Measurements from ENCODE around the gene EHF.
"Not testable (repeated sequence)": the region's sequence is repeated elsewhere in the genome, so short reads cannot be mapped to it uniquely, and the experiment has no call there.

The EHF gene

GRCh38 chr11:34620820-34621792 is at the start of gene EHF:
Gene EHF, plus strand, starts transcription at chr11:34621093. Its CDS starts 21,538 bp downstream, at chr11:34642631.
- DNase-seq, result no peak

DNA sequence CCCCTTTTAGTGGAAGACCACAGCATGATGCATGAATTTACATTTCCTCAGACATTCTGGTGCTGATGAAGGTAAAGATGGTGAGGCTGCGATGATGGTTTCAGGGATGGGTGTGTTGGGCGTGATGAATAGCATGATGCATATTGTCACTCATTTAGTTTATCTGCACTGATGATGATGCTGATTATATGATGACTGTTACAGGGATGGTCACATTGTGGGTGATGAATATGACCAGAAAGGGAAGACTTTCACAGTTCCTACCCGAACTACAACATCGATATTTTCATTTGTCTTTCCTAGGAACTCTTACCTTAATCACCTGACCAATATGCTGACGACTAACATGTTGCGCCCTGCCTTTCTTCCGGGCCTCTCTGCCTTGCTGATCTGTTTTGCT is 47.4 kb upstream of the EHF start:
- no peak for DNase-seq

DNA sequence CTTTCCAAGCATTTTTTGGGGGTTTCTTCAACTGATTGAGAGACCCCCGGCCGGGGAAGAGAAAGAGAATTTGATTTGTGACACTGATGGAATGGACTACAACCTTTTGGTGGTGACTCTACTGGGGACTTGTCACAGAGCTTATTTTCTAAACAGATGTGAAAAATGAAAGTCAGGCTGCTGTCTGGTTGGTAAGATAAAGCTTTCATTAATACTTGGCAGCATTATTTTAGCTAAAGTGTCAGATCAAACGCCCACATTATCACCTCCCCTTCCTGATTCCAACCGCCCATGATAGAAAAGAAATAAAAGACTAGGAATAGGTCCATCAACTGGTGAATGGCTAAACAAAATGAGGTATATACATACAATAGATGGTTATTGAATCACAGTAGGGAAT is 45.6 kb upstream of the EHF start:
- DNase-seq, result no peak

GRCh38 chr11:34575671-34576070 is 45.2 kb upstream of the EHF start:
- no peak for DNase-seq

DNA sequence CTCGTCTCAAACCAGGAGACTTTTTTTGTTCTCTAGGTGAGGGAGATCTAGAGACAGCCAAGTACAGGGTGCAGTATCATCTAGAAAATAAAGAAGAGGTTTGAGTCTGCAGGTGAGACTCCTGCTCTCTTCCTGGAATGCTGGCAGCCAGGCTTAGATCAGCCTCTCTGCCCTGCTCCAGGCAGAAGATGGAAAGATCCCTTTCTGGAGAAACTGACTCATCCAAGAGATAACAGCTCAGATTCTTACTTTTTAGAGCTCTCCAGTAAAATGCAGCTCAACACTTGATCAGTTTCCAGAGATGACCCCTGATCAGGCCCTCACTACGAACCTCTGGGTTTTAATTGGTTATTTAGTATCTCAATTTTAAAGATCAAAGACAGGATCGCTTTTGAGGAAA is 44.6 kb upstream of the EHF start:
- no peak for DNase-seq

DNA sequence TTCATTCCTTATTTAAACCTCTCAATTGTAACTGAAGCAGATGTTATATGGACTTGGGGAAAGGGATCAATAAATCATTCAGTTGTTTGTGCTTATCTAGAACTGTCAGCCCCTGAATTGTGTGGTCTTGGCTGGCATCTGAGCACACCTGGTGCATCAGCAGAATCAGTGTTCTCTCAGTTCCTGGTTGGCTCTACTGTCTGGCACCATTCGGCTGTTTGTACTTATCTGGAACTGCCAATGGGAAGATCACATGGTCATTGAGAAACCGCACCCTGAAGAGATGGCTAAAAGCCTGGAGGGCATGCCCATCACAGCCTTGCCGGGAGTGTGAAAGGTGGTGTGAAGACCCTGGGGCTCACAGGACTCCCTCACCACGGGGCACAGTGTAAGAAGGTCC is 37.1 kb upstream of the EHF start:
- no peak for DNase-seq

DNA sequence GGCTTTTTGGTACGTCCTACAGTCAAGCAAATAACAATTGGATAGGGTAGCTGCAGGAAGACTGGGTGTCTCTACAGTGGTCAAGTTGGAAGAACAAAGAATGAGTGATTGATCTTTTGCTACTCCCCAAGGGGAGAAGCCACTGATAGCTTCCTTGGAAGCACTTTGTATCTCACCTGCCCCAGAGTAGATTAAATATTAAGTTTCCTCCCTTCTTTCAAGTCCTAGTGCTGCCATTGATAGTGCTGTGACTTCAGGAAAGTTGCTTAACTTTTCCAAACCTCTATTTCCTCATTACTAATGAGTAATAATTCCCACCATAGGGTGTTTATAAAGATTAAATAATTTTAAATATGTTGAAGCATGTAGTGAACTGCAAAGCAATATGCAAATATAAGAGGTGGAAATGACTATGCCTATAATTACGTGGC is 35.6 kb upstream of the EHF start:
- no peak for DNase-seq

GRCh38 chr11:34585735-34586487 is 35.0 kb upstream of the EHF start:
- DNase-seq, result peak; percentile 90

DNA sequence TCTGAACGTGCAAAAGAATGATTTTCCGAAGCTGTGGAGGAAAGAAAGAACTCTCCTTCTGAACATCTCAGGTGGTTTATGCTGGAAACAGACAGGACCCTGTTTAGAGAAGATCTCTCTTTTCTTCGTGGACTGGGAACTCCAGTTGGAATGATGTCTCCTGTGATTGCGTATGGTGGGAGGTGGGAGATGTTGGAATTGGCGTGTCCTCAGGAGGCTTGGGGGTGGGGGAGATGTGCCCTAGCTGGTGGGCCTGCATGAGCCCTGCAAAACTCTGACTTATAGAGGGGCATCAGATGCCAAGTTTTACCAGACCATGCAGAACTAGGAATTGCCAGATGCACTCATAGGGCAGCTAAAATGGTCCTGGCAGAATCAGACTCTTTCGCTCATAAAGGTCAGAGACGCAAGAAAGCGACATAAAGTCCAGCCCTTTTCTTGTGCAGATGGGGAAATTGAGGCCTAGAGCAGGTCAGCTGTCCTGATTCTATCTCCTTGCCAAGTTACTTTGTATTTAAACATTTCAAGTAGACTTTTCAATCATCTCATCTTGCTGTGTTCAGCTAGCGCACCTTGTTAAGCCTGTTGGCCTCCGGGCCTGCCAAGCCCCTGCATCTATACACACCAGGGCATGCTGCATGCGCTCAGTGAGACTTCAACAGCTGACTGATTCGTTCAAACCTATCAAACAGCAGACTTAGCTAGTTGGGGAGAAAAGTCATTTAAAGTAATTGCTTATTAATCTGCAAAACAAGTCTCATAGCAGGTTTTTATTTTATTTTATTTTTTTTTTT is 34.2 kb upstream of the EHF start:
- no peak for DNase-seq

DNA sequence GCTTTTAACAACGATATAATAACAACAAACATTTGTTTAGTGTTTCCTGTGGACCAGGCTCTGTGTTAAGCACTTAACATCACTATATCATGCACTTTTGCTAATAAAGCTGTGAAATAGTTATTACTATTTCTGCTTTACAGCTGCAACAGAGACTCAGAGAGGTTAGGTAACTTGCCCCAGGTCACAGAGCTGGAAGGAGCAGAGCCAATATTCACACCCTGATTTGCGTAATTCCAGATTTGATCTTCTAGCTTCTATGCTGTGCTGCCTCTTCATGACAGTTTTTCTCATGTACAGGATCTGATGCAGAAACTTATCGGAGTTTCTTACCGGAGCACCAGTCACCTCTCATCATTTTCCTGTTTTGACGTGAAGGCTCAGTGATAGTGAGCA is 33.6 kb upstream of the EHF start:
- no peak for DNase-seq

- no peak for DNase-seq
These were observed 32.9 kb upstream of the EHF start for GRCh38 chr11:34588023-34588422.

GRCh38 chr11:34588701-34589100 is 32.2 kb upstream of the EHF start:
- no peak for DNase-seq

- not testable (repeated sequence) for DNase-seq
These were observed 31.7 kb upstream of the EHF start for GRCh38 chr11:34589177-34589576.

DNA sequence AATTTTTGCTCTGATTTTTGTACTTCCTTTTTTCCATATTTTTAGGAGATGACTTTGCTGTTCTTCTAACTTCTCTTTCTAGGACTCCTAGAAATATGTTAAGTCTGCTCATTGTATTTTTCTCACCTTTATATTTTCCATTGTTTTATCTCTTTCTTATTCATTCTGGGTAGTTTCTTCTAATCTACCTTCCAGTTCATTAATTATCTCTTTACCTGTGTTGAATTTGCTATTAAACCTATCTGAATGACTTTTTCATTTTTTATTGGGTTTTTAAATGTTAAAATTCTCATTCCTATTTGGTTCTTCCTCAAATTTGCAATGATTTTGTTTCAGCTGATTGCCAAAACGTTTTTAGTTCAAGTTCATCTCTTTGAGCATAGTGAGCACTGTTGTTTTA is 27.8 kb upstream of the EHF start:
- DNase-seq, result no peak

DNA sequence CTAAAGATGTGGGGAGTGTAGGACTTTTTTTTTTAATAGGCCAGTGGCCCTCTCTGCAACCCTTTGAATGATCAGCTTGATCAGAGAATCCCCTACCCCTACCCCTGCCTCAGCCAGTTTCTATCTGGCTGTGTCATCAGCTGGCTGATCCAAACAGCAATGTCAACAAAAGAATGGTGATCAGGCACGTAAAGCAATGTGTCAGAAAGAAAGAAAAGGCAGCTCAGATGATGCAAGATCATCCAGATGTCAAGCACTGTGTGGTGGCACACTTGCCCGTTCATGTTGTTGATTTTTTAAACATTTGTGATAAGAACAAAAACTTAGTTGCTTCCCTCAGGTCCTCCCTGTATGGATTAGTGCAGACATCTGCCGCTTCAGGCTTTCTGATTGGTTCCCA is 26.3 kb upstream of the EHF start:
- no peak for DNase-seq

DNA sequence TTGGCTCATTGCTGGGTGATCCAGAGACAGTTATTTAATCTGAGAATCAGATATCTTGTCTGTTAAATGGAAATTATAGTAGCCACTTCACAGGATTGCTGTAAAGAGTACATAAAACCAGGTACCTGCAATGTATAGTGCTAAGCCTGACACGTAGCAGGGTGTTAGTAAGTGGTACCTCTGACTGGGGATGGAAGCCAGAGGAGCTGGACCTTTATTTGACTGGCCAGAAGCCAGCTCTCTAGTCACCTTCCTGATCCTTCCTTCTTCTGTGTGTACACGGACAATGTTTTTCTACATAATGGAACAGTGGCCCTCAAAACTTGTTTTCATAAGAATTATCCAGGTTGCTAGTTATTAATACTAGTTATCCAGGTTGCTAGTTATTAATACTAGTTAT is 25.5 kb upstream of the EHF start:
- no peak for DNase-seq

DNA sequence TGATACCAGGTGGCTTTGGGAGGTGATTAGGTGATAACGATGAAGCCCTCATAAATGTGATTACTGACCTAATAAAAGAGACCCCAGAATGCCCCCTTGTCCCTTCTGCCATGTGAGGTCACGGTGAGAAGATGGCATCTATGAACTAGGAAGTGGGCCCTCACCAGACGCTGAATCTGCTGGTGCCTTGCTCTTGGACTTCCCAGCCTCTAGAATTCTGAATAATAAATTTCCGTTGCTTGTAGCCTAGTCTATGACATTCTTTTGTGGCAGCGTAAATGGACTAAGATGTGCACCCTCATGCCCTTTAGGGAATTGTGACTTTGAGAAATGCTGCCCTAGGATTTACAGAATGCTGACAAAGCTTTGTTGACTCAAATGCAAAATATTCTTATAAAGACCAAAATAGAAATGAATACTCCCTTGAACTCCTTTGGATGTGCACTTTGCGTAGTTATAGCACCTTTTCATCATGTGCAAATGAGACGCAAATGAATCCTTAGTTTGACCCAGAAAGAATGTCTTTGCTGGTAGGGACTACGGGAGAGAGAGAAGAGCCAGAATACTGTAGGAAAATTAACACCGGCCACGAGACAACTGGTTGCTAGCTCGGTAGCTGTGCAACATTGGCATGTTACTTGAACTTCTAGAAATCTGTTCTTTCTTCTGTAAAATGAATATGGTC is 24.8 kb upstream of the EHF start:
- no peak for DNase-seq

GRCh38 chr11:34599406-34599945 is 21.4 kb upstream of the EHF start:
- DNase-seq, result peak; percentile 66

DNA sequence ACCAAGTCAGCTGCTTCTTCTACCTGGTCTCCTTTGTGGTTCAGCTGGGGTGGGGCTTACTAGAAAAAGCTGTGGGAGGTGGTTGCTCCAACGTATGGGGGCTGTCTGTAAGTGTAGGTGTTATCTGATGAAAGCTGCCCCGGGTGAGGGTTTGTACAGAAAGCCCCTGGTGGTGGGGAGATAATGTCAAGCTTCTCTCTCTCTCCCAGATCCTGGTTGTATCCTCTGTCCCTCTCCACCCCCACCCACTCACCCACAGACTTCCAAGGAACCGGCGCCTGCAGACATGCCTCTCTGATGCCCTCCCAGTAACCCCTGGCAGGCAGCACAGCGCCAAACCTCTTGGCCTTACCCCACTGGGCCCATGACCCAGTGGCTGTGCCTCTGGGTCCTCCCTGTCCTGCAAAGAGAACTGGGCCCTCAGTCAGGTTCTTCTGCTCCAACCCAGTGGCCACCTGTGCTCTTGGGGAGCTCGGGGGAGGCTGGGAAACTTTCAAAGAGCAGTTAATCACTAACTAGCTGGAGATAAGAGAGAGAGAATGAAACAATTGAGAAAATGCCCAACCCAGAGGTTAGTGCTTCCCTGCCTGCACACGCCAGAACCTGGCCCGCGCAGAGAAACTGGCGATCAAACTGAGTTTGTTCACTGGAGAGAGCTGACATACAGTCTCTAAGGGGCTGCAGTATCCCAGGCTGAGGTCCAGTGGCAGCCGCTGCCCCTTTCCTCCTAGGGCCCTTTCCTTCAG is 20.4 kb upstream of the EHF start:
- no peak for DNase-seq

DNA sequence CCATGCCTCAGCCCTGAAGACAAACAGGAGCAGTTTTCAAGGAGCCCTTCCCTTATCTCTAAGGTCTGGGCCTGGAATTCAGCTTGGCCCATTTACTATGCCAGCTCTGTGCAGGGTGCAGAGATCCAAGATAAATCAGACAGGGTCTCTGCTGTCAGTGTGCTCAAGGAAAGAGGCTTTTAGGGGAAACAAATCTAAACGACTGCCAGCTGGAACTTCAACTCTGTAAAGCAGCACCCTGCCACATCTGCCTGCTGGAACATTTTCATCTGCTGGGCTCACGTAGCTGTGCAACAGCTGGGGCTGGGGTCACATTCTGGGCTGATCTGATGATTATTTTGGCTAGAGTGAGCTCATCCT is 19.8 kb upstream of the EHF start:
- no peak for DNase-seq

GRCh38 chr11:34601609-34602008 is 19.3 kb upstream of the EHF start:
- DNase-seq, result no peak

- no peak for DNase-seq
These were observed 18.6 kb upstream of the EHF start for GRCh38 chr11:34602245-34602644.
